Smooth muscle cell of the brain vasculature (primary cell): ENCODE results near the gene MYH4.

Experiments
- DNase-seq: peaks from one replicate; pipeline ENCODE4 v3.0.0-alpha.2; 2012; ENCODE audit warnings: low read depth, low spot score

The MYH4 gene

DNA sequence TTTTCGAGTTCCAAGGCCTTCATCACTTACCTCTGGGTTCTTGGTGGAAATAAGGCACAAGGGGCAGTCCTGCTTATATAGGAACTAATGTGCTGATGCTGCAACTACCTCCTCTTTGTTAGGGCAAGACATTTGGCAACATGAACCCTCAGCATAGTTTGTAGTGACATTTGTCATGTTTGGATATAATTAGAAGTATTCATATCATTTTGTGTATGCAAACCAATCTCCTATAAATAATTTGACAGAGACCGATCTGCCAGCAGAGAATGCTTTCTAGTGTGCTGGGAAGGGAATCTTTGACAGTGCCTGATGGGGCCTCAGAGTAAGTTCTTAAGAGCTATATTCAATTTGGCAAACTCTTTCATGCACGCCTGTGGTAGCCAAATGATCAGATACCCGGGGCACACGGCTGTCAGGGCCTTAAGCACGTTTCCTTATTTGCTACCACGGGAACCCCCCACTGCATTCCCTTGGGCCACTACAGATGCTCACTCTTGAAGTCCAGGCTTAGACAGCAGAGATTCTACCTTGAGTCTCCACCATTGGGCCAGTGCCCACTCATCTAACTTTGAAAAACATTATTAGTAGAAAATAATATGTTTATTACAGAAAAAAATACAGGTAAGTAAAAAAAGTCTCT lies 47.3 kb downstream of the MYH4 start, which contains the start of gene MYH8:
Gene MYH8 (minus strand): TSS at position 51 of the 643 bp plus-strand sequence. CDS start 1,723 bp downstream, outside the sequence.
- no peak for DNase-seq

DNA sequence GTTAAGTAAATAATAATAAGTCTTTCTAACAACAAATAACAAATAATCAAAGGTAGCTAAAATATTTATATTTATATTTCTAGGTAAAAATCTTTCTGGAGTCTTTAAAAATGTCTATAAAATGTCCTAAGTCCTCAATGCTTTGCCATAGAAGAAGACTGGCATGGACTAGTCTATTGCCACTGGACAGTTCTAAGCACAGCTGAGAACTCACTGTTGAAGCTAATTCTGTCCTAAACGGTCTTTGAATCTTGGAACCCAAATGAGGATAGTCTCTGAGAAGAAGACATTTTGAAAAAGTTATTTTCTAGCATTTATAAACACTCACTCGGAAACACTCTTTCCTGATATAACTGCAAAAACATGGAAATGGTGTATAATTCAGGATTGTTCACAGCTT lies 48.1 kb downstream of the MYH4 start:
- DNase-seq, result no peak

DNA sequence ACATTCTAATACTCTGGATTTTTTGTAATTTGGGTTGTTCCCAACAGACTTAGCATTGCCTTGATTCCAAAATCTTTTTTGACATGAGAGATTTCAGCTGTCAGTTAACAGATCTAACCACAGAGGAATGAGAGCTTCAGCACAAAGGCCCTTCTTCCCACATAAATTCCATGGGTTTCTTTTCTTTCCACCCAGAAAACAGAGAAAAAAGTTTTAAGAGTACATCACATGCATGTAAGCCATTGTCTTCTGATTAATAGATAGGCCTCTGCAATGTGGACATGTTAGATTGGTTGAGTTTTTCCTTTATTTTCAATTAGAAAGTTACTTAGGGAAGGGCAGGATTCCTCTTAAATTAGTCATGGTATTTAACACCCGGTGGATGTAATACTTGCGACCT lies 48.5 kb downstream of the MYH4 start:
- DNase-seq, result no peak

DNA sequence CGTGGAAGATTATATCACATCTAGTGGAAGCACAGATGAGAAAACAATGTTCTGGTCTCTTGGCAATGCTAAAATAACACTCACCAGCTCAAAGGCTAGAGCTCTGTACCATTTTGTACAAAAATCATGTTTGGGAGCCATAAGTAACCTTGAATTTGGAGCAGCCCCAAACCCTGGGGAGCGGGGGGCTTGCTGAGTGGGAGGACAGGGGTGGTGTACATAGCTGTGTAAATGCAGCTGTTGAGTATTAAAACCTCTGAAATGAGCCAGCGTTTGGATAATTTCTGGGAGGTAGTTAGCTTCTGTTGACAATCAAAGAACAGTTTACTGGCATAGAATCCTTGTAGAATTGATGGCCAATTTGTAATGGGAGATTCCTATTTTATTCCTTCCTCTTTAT lies 51.9 kb downstream of the MYH4 start:
- DNase-seq, result no peak

DNA sequence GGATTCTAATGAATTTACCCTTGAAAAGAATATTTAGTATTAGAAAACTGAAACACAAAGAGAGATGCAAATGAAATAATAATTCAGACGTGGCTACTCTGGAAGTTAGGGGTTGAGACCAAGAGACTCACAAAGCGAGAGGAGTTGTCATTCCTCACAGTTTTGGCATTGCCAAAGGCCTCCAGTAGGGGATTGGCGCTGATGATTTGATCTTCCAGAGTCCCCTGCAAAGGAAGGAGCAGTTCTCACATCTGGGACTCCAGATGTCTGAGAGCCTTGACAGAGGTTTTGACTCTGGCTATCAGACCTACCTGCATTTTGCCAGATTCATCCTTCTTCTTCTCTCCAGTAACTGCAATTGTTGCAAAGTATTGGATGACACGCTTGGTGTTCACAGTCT lies 54.2 kb downstream of the MYH4 start:
- no peak for DNase-seq

DNA sequence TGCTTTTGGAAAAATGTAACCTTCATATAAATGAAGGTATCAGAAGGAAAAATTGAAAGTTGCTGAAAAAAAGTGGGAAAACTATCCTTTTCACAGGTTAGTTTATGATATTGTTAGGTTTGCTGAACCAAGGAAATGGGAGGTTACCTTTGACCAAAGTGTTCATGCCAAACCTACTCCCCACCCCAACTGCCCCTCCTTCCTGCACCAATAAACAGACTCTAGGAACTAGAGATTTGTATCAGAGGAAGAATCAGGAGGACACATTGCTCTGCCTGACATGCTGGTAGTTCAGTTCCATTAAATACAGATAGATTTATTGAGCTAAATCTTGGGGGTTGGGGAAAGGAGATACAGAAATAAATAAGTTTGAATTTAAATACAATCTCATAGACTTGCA lies 65.8 kb downstream of the MYH4 start:
- no peak for DNase-seq

DNA sequence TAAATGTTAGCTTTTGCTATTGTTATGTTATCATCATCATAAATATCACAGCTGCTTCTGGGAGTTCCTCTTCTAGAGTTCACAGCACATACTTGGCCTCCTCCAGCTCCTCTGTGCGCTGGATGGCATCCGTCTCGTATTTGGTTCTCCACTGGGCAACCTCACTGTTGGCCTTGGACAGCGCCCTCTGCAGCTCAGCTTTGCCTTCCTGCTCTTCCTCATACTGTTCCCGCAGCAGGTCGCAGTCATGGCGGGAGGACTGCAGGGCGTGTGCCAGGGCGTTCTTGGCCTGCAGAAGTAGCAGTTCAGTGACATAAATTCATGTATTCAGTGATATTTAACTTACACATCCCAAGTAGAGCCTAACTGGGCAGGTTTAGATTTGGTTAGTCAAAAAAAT lies 71.0 kb downstream of the MYH4 start:
- no peak for DNase-seq

DNA sequence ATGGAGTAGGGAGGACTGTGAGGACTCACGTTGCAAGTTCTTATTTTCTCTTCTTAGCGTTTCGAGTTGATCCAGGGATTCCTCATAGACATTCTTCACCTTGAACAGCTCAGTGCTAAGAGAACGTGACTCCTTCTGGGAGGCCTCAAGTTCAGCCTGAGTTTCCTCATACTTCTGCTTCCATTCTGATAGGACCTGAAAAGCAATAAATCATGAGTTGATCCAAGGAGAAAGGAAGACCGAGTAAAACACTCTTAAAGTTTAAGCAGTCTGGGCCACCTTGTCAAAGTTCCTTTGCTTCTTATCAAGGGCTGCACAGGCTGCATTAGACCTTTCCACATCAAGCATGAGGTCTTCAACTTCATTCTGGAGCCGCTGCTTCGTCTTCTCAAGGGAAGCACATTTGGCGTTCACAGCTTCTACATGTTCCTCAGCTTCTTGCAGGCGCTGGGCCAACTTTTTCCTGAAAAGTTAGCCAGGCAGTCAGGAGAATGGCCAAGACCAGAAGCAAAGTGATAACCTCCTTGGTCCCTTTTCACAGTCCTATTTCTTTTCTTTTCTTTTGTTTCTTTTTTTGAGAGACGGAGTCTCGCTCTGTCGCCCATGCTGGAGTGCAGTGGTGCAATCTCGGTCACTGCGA lies 72.7 kb downstream of the MYH4 start:
- DNase-seq, result no peak

DNA sequence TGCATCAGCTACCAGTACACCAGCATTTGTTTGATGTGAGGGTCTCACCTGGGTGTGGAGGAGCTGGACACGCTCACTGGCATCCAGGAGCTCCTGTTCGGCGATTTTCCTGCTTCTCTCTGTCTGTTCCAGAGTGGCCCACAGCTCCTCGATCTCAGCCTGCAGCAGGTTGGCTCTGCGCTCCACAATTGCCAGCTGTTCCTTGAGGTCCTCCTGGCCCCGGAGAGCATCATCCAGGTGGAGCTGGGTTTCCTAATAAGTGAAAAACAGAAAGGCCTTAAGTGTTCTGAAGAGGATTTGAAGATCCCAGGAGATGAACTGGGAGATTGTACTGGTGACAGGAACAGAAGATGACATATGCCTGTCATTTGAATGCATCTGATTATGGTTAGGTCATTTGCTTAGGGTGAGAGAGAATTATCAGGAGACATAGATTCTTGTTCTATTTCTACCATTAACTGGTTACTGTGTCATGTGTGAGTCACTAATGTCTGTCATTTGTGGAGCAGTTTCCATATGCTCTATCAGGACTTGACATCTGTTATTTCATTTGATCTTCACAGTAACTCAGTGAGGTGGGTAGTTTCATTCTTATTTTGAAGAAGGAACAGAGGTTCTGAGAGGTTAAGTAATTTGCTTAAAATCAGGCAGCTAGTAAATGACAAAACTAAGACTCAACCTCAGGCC lies 75.0 kb downstream of the MYH4 start:
- no peak for DNase-seq
